Heart left ventricle (tissue), 16 donors: Measurements from ENCODE around the gene MIA2. TPM values are rescaled to one million over a fixed set of nuclear protein-coding genes. Genes with fewer than 3 reads are reported as not detected.
A peak's percentile ranks its signal among the peaks of the same experiment; 100 is the strongest.

Experiments used
- ATAC-seq, 4 donors: fragments of 200-7000 bp; cut with Tn5 transposase; one replicate each; pipeline ENCODE4 v1.9.1; 2020 to 2022; ENCODE audit warnings: moderate library complexity in 4 of 4, mild to moderate bottlenecking in 3 of 4, moderate number of reproducible peaks in 1 of 4
- DNase-seq, 5 donors: peaks; one replicate each; pipeline ENCODE4 v3.0.0-alpha.2; 2020
- H3K27ac ChIP-seq, 12 donors: fragments of 200-600 bp; sonication (generic) in 4 of 12; one replicate each; pipeline versions ENCODE4 v1.5.0 to v1.8.0; 2016 to 2022; ENCODE audit warnings: mild to moderate bottlenecking in 2 of 12
- H3K27me3 ChIP-seq, 9 donors: fragments of 200-600 bp; sonication (generic) in 2 of 9; one replicate each; pipeline versions ENCODE4 v1.5.1 to v1.8.0; 2016 to 2022; ENCODE audit warnings: mild to moderate bottlenecking in 3 of 9
- H3K36me3 ChIP-seq, 9 donors: fragments of 200-600 bp; sonication (generic) in 2 of 9; one replicate each; pipeline versions ENCODE4 v1.5.0 to v1.8.0; 2018 to 2022; ENCODE audit warnings: mild to moderate bottlenecking in 2 of 9
- H3K4me1 ChIP-seq, 12 donors: fragments of 200-600 bp; sonication (generic) in 4 of 12; one replicate each; pipeline versions ENCODE4 v1.5.0 to v1.8.0; 2016 to 2022; ENCODE audit warnings: mild to moderate bottlenecking in 3 of 12
- H3K4me3 ChIP-seq, 12 donors: fragments of 200-600 bp; sonication (generic) in 4 of 12; one replicate each; pipeline versions ENCODE4 v1.5.0 to v1.8.0; 2017 to 2022; ENCODE audit warnings: mild to moderate bottlenecking in 9 of 12, moderate library complexity in 4 of 12
- H3K9me3 ChIP-seq, 12 donors: fragments of 200-600 bp; sonication (generic) in 4 of 12; one replicate each; pipeline versions ENCODE4 v1.5.0 to v1.8.0; 2016 to 2022; ENCODE audit warnings: mild to moderate bottlenecking in 1 of 12
- POLR2A ChIP-seq, 2 donors: fragments of 450-650 bp; IDR thresholded peaks; one replicate each; pipeline ENCODE4 v1.6.1; 2017; ENCODE audit warnings: antibody characterized with exemption in 2 of 2, mild to moderate bottlenecking in 2 of 2, moderate library complexity in 2 of 2
- WGBS, 4 donors: extraction: QIAGEN DNeasy Blood & Tissue Kit in 2 of 4; methylation state at CpG; one replicate each; pipeline versions ENCODE4 v1.1.5 to v1.1.7; 2013 to 2018; 5-methylcytosine and 5-hydroxymethylcytosine counted together
- intact Hi-C, 10 donors: fragments of 100-400 bp; cut with DNase I; formaldehyde crosslinking; loops; one replicate each; pipeline versions ENCODE4 v1.11.1 to v1.14.2; 2022
- long read RNA-seq, 3 donors: library from polyadenylated mRNA; unstranded; transcript quantifications; one replicate each; pipeline ENCODE4 v2.0.0, GENCODE V29; 2020 to 2021
- polyA plus RNA-seq, 2 donors: library from polyadenylated mRNA; stranded (reverse); fragments of 200-250 nt; gene quantifications; one replicate each; pipeline ENCODE4 v1.2.3, GENCODE V29; 2013
- total RNA-seq, 9 donors: library from RNA; depleted of rRNA in 2 of 9; stranded (reverse); fragments of >200 nt in 2 of 9; fragmentation: NEBNext Ultra II Directional in 3 of 9; extraction: Animal tissue kit (Norgen Biotek cat#: 25700) in 3 of 9; gene quantifications; one replicate each; pipeline versions ENCODE4 v1.1.0 to v1.2.4, GENCODE V29; 2016 to 2023
- TF ChIP-seq, protein P1 (sequence below), 12 donors: fragments of 200-600 bp; sonication (generic) in 4 of 12; IDR thresholded peaks; one replicate each; pipeline versions ENCODE4 v1.5.0 to v1.8.0; 2018 to 2022; ENCODE audit warnings: antibody characterized with exemption in 12 of 12, mild to moderate bottlenecking in 5 of 12
- donor health status: ischemic (EF 13 %, LVEDD 7.1; RV severe dilation, severe dysfunction).
- donor health status: healthy with polysubstance abuse.
- donor health status: DM: no; HTN: yes; CAD: no.
- donor health status: DM: no; HTN: no; CAD: no.
- donor health status: ischemic (EF 25% LVEDD 6.9; RV normal size, moderate dysfunction).
- donor health status: ischemic (EF 25% LVEDD 5.7; RV mildly dilated, moderate dysfunction).
- donor health status: healthy.
- donor health status: DM: yes; HTN: yes; CAD: no.
- donor health status: ischemic (EF 35%, LVEDD 5.7; RV mildly dilated, moderate dysfunction).
- donor health status: nonischemic (EF 11% LVEDD 7.7; RV severe dilation, severe dysfunction).
- donor health status: DM: yes; HTN: yes; CAD: no.
- donor health status: PGD.
- donor health status: ischemic (EF 29% LVEDD 5.4; RV normal size, mild dysfunction).
- donor health status: nonischemic (EF 23%, LVEDD 6.1; RV moderate dilation, normal function).

The MIA2 gene, protein sequence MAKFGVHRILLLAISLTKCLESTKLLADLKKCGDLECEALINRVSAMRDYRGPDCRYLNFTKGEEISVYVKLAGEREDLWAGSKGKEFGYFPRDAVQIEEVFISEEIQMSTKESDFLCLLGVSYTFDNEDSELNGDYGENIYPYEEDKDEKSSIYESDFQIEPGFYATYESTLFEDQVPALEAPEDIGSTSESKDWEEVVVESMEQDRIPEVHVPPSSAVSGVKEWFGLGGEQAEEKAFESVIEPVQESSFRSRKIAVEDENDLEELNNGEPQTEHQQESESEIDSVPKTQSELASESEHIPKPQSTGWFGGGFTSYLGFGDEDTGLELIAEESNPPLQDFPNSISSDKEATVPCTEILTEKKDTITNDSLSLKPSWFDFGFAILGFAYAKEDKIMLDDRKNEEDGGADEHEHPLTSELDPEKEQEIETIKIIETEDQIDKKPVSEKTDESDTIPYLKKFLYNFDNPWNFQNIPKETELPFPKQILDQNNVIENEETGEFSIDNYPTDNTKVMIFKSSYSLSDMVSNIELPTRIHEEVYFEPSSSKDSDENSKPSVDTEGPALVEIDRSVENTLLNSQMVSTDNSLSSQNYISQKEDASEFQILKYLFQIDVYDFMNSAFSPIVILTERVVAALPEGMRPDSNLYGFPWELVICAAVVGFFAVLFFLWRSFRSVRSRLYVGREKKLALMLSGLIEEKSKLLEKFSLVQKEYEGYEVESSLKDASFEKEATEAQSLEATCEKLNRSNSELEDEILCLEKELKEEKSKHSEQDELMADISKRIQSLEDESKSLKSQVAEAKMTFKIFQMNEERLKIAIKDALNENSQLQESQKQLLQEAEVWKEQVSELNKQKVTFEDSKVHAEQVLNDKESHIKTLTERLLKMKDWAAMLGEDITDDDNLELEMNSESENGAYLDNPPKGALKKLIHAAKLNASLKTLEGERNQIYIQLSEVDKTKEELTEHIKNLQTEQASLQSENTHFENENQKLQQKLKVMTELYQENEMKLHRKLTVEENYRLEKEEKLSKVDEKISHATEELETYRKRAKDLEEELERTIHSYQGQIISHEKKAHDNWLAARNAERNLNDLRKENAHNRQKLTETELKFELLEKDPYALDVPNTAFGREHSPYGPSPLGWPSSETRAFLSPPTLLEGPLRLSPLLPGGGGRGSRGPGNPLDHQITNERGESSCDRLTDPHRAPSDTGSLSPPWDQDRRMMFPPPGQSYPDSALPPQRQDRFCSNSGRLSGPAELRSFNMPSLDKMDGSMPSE (N-terminal part only)
- total RNA-seq: 10 to 100 TPM; 14.8 to 31.8 (median 20.4) TPM
- polyA plus RNA-seq: 10 to 100 TPM in 1 of 2 donors, 1 to 10 TPM in 1; 9.3 to 18.6 TPM
- long read RNA-seq, donor 1, partial matches to known transcripts: 3 of 23 reads
- long read RNA-seq, donor 1, other reads (novel, unspliced or antisense): 20 of 23 reads
- long read RNA-seq, donor 2, partial matches to known transcripts: 2 of 38 reads
- long read RNA-seq, donor 2, other reads (novel, unspliced or antisense): 36 of 38 reads
- long read RNA-seq, donor 3, partial matches to known transcripts: 2 of 20 reads
- long read RNA-seq, donor 3, other reads (novel, unspliced or antisense): 18 of 20 reads

GRCh38 chr14:39233680-39234326 is at the start of gene MIA2:
MIA2 (plus strand) TSS chr14:39233915; CDS start chr14:39234115, 200 bp downstream.
- intact Hi-C loops: no loop called here

GRCh38 chr14:39184628-39185255 is 49.0 kb upstream of the MIA2 start:
- TF ChIP-seq, protein P1, sequence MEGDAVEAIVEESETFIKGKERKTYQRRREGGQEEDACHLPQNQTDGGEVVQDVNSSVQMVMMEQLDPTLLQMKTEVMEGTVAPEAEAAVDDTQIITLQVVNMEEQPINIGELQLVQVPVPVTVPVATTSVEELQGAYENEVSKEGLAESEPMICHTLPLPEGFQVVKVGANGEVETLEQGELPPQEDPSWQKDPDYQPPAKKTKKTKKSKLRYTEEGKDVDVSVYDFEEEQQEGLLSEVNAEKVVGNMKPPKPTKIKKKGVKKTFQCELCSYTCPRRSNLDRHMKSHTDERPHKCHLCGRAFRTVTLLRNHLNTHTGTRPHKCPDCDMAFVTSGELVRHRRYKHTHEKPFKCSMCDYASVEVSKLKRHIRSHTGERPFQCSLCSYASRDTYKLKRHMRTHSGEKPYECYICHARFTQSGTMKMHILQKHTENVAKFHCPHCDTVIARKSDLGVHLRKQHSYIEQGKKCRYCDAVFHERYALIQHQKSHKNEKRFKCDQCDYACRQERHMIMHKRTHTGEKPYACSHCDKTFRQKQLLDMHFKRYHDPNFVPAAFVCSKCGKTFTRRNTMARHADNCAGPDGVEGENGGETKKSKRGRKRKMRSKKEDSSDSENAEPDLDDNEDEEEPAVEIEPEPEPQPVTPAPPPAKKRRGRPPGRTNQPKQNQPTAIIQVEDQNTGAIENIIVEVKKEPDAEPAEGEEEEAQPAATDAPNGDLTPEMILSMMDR (IDR thresholded peaks at IDR 0.05): no peak
- TF ChIP-seq POLR2A (IDR thresholded peaks at IDR 0.05): no peak
- no peak overlapping the region for H3K27ac ChIP-seq
- H3K4me1 ChIP-seq: peaks cover 0 to 29% (median 0%) of the 10 kb centered on the region in 12 donors
- no peak overlapping the region for H3K4me3 ChIP-seq
- H3K27me3 ChIP-seq: no peaks in the 10 kb centered on the region
- H3K9me3 ChIP-seq: no peaks in the 10 kb centered on the region
- peak in 1 of 4 donors; percentile 34 for ATAC-seq
- intact Hi-C loops: loop anchor here in 1 of 10 donors (10.0 kb wide), 1 partner anchor 70 kb away; no protein-coding TSS in a partner anchor
- 95 to 97% (median 97%) methylated on average over 4 of the region's 4 CpGs for WGBS, 4 donors
- DNase-seq: no peak
- H3K36me3 ChIP-seq: peaks cover 2 to 65% (median 57%) of the 10 kb centered on the region in 9 donors

More at GRCh38 chr14:39233680-39234326, at the start of gene MIA2:
- Histone ChIP-seq H3K36me3 (no peaks in the 10 kb centered on the region), H3K27me3 (no peaks in the 10 kb centered on the region), H3K4me3 (no peak within 1 kb of the TSS), H3K27ac (peak within 1 kb of the TSS in 1 of 12 donors; percentile 50), H3K9me3 (no peaks in the 10 kb centered on the region), H3K4me1 (peaks cover 0 to 33% (median 0%) of the 10 kb centered on the region in 12 donors)
- 90 to 95% (median 93%) methylated on average over 7 of the region's 7 CpGs for WGBS, 4 donors
- ATAC-seq: no peak
- DNase-seq: no peak
- TF ChIP-seq POLR2A (IDR thresholded peaks at IDR 0.05): no peak
- TF ChIP-seq, protein P1 (IDR thresholded peaks at IDR 0.05): no peak
